ENCODE results near the gene LSAMP.

GRCh38 chr3:116241677-116242076 lies 203.6 kb downstream of the LSAMP start:
- TF ChIP-seq CTCF (IDR thresholded peaks at IDR 0.05) (no peak), POLR2AphosphoS5 (IDR thresholded peaks at IDR 0.05) (no peak)

Data from sigmoid colon (tissue), 4 donors.